Measurements from ENCODE around the gene MVB12B. TPM values are rescaled to one million over a fixed set of nuclear protein-coding genes. Genes with fewer than 3 reads are reported as not detected.

MVB12B gene
- total and polyA plus RNA-seq, 2 donors from 2014 or later: 4.5 to 12.3 TPM

DNA sequence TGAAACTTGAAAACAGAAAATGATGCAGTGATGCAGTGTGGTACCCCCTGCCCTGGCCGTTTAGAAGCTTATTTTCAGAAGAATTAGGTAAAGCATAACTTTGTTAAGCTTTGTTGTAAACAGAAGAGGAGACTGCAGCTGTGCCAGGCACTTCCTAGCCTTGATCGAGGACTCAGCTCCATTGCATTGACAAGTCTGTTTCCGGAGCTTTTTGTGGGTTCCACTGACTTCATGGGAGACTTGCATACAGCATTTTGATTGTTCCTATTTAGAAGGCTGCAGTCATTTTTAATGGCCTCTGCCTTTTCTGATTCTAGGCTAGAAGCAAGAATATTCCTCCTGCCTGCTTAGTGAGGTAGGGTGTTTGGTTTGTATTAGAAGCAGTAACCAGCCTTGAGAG is 12.3 kb downstream of the MVB12B start:
- intact Hi-C loops (cut with DNase I): no loop called here

DNA sequence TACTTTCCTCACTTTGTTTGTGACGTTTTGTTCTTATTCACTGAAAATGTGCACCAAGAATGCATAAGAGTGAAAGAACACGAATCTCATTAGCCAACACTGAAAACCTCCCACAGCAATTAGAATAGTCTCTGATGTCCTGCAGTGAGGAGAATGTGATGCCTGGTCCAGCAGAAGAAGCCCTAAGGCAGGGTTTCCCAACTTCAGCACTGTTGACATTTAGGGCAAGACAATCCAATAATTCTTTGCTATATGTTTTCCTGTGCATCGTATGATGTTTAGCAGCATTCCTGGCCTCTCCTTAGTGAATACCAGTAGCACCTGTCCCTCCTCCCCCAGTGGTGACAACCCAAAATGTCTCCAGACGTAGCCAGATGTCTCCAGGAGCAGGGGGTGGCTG is 14.8 kb downstream of the MVB12B start:
- Histone ChIP-seq H3K27ac (ENCODE audit: low read depth in 2 of 2, low read length in 2 of 2) (no peak overlapping the region), H3K9me3 (ENCODE audit: control insufficient read depth in 2 of 3, insufficient read depth in 1 of 3, low read length in 3 of 3) (no peaks in the 10 kb centered on the region), H3K4me3 (ENCODE audit: low read length in 3 of 3) (no peak overlapping the region), H3K9ac (ENCODE audit: low read length in 3 of 3) (no peak overlapping the region), H3K4me1 (ENCODE audit: control insufficient read depth in 2 of 3, insufficient read depth in 2 of 3, low read depth in 1 of 3, low read length in 3 of 3) (peaks cover 0 to 2% (median 0%) of the 10 kb centered on the region in 3 donors), H3K27me3 (ENCODE audit: control insufficient read depth, insufficient read depth, low read length) (no peaks in the 10 kb centered on the region), H3K36me3 (ENCODE audit: control insufficient read depth in 2 of 3, insufficient read depth in 3 of 3, low read length in 3 of 3) (peaks cover 0 to 7% (median 0%) of the 10 kb centered on the region in 3 donors)
- intact Hi-C loops (cut with DNase I): no loop called here
- FAIRE-seq: no peak
- TF ChIP-seq, protein P1, sequence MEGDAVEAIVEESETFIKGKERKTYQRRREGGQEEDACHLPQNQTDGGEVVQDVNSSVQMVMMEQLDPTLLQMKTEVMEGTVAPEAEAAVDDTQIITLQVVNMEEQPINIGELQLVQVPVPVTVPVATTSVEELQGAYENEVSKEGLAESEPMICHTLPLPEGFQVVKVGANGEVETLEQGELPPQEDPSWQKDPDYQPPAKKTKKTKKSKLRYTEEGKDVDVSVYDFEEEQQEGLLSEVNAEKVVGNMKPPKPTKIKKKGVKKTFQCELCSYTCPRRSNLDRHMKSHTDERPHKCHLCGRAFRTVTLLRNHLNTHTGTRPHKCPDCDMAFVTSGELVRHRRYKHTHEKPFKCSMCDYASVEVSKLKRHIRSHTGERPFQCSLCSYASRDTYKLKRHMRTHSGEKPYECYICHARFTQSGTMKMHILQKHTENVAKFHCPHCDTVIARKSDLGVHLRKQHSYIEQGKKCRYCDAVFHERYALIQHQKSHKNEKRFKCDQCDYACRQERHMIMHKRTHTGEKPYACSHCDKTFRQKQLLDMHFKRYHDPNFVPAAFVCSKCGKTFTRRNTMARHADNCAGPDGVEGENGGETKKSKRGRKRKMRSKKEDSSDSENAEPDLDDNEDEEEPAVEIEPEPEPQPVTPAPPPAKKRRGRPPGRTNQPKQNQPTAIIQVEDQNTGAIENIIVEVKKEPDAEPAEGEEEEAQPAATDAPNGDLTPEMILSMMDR (IDR thresholded peaks at IDR 0.05; ENCODE audit: borderline replicate concordance, extremely low read depth, insufficient read depth): no peak
- DNase-seq: no peak

More for the DNA sequence above, 12.3 kb downstream of the MVB12B start:
- no peak overlapping the region for H3K27ac ChIP-seq (ENCODE audit: low read depth in 2 of 2, low read length in 2 of 2)
- TF ChIP-seq, protein P1 (IDR thresholded peaks at IDR 0.05; ENCODE audit: borderline replicate concordance, extremely low read depth, insufficient read depth): no peak
- H3K9ac ChIP-seq (ENCODE audit: low read length in 3 of 3): no peak overlapping the region
- DNase-seq: no peak
- no peaks in the 10 kb centered on the region for H3K27me3 ChIP-seq (ENCODE audit: control insufficient read depth, insufficient read depth, low read length)
- no peaks in the 10 kb centered on the region for H3K9me3 ChIP-seq (ENCODE audit: control insufficient read depth in 2 of 3, insufficient read depth in 1 of 3, low read length in 3 of 3)
- no peak for FAIRE-seq
- H3K36me3 ChIP-seq (ENCODE audit: control insufficient read depth in 2 of 3, insufficient read depth in 3 of 3, low read length in 3 of 3): peaks cover 0 to 7% (median 0%) of the 10 kb centered on the region in 3 donors
- peaks cover 0 to 4% (median 2%) of the 10 kb centered on the region in 3 donors for H3K4me1 ChIP-seq (ENCODE audit: control insufficient read depth in 2 of 3, insufficient read depth in 2 of 3, low read depth in 1 of 3, low read length in 3 of 3)
- H3K4me3 ChIP-seq (ENCODE audit: low read length in 3 of 3): no peak overlapping the region

DNA sequence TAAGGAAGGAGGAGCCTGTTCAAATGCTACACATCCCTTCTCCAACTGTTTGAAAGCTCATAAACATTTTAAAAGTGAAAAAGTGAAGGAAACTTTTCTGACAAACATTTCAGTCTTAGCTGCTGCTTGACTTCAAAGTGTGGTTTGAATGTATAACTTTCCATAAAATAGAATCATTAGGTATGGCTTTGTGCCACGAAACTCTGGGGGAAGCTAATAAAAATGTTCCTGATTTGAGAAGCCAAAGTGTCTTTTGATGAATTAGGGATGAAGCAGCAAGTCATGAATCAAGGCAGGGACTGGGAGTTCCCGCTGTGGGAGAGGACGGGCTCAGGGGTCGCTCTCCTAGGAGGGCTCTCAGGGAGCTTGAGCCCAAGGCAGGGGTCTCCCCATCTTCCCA is 15.3 kb downstream of the MVB12B start:
- FAIRE-seq: no peak
- TF ChIP-seq, protein P1 (IDR thresholded peaks at IDR 0.05; ENCODE audit: borderline replicate concordance, extremely low read depth, insufficient read depth): no peak

DNA sequence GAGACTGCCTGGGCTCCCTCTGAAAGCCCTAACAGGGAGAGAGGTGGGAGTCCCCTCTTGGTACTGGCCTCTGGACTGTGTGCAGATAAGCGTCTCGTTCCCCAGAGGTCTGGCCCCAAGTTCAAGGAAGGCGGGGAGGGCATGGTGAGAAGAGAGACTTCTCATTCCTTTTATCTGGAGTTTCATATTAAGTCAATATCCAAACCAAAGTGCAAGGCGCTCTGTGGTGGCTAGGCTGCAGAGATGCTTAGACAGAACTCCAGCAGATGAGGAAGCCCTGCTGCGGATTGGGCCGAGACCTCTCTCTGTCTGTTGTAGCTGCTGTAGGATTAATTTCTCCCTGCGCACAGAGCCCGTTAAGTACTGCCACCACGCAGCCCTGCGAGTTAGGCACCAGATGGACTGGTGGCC is 16.0 kb downstream of the MVB12B start:
- TF ChIP-seq, protein P1 (IDR thresholded peaks at IDR 0.05; ENCODE audit: borderline replicate concordance, extremely low read depth, insufficient read depth): no peak
- no peaks in the 10 kb centered on the region for H3K27me3 ChIP-seq (ENCODE audit: control insufficient read depth, insufficient read depth, low read length)
- intact Hi-C loops (cut with DNase I): no loop called here
- H3K9ac ChIP-seq (ENCODE audit: low read length in 3 of 3): no peak overlapping the region
- H3K4me1 ChIP-seq (ENCODE audit: control insufficient read depth in 2 of 3, insufficient read depth in 2 of 3, low read depth in 1 of 3, low read length in 3 of 3): peaks cover 0 to 2% (median 0%) of the 10 kb centered on the region in 3 donors
- no peaks in the 10 kb centered on the region for H3K9me3 ChIP-seq (ENCODE audit: control insufficient read depth in 2 of 3, insufficient read depth in 1 of 3, low read length in 3 of 3)
- H3K4me3 ChIP-seq (ENCODE audit: low read length in 3 of 3): no peak overlapping the region
- peak in 1 of 5 donors; percentile 24 for DNase-seq
- no peak for FAIRE-seq
- H3K27ac ChIP-seq (ENCODE audit: low read depth in 2 of 2, low read length in 2 of 2): no peak overlapping the region
- peaks cover 0 to 7% (median 0%) of the 10 kb centered on the region in 3 donors for H3K36me3 ChIP-seq (ENCODE audit: control insufficient read depth in 2 of 3, insufficient read depth in 3 of 3, low read length in 3 of 3)

More for the DNA sequence above, 15.3 kb downstream of the MVB12B start:
- H3K4me1 ChIP-seq (ENCODE audit: control insufficient read depth in 2 of 3, insufficient read depth in 2 of 3, low read depth in 1 of 3, low read length in 3 of 3): peaks cover 0 to 2% (median 0%) of the 10 kb centered on the region in 3 donors
- DNase-seq: peak in 2 of 5 donors; percentile 71 to 87
- no peak overlapping the region for H3K27ac ChIP-seq (ENCODE audit: low read depth in 2 of 2, low read length in 2 of 2)
- intact Hi-C loops (cut with DNase I): no loop called here
- no peak overlapping the region for H3K9ac ChIP-seq (ENCODE audit: low read length in 3 of 3)
- no peak overlapping the region for H3K4me3 ChIP-seq (ENCODE audit: low read length in 3 of 3)
- H3K27me3 ChIP-seq (ENCODE audit: control insufficient read depth, insufficient read depth, low read length): no peaks in the 10 kb centered on the region
- H3K36me3 ChIP-seq (ENCODE audit: control insufficient read depth in 2 of 3, insufficient read depth in 3 of 3, low read length in 3 of 3): peaks cover 0 to 7% (median 0%) of the 10 kb centered on the region in 3 donors
- no peaks in the 10 kb centered on the region for H3K9me3 ChIP-seq (ENCODE audit: control insufficient read depth in 2 of 3, insufficient read depth in 1 of 3, low read length in 3 of 3)

Data from kidney (tissue), 14 donors.